ENCODE data around the gene RAD51B.

The RAD51B gene

DNA sequence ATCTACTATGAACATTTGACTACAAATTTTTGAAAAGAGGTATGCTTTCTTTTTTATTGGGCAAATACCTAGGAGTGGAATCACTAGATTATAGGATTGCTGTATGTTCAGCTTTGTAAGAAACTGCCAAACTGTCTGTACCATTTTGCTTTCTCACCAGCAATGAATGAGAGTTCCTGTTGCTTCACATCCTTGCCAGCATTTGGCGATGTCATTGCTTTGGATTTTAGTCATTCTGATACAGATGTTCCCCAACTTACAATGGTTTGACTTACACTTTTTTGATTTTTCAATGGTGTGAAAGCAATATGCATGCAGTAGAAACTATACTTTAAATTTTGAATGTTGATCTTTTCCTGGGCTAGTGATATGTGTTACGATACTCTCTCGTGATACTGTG is 328.7 kb downstream of the RAD51B start:
- no peak for TF ChIP-seq Cebpa-rat (IDR thresholded peaks at IDR 0.05)
- Histone ChIP-seq H3K4me1 (peaks cover 18% of the 10 kb centered on the region), H4K20me1 (no peaks in the 10 kb centered on the region), H3K27me3 (no peaks in the 10 kb centered on the region), H3K9ac (no peak overlapping the region), H3K27ac (no peak overlapping the region), H3K4me2 (no peak overlapping the region), H3K9me3 (peaks cover 17% of the 10 kb centered on the region), H3K4me3 (no peak overlapping the region), H3K36me3 (no peaks in the 10 kb centered on the region)

- Histone ChIP-seq H3K27ac (no peak overlapping the region), H3K27me3 (no peaks in the 10 kb centered on the region), H3K4me2 (no peak overlapping the region), H4K20me1 (no peaks in the 10 kb centered on the region), H3K36me3 (no peaks in the 10 kb centered on the region), H3K9ac (no peak overlapping the region), H3K9me3 (peaks cover 17% of the 10 kb centered on the region), H3K4me3 (no peak overlapping the region), H3K4me1 (peaks cover 13% of the 10 kb centered on the region)
- no peak for TF ChIP-seq Cebpa-rat (IDR thresholded peaks at IDR 0.05)
Observed at GRCh38 chr14:68148763-68149162, 329.2 kb downstream of the RAD51B start.

DNA sequence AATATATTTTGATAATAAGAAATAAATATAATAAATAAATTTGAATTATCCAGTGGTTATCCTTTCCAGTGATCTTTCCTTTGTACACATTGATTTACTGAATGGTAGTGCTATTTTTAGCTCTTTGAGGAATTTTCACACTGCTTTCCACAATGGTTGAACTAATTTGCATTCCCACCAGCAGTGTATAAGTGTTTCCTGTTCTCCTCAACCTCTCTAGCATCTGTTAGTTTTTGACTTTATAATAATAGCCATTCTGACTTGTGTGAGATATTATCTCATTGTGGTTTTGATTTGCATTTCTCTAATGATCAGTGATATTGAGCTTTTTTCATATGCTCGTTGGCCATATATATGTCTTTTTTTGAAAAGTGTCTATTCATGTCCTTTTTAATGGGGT is 333.7 kb downstream of the RAD51B start:
- Histone ChIP-seq H4K20me1 (no peaks in the 10 kb centered on the region), H3K9me3 (peaks cover 23% of the 10 kb centered on the region), H3K9ac (no peak overlapping the region), H3K27ac (no peak overlapping the region), H3K4me2 (no peak overlapping the region), H3K27me3 (no peaks in the 10 kb centered on the region), H3K4me1 (no peaks in the 10 kb centered on the region), H3K4me3 (no peak overlapping the region), H3K36me3 (no peaks in the 10 kb centered on the region)
- no peak for TF ChIP-seq Cebpa-rat (IDR thresholded peaks at IDR 0.05)

DNA sequence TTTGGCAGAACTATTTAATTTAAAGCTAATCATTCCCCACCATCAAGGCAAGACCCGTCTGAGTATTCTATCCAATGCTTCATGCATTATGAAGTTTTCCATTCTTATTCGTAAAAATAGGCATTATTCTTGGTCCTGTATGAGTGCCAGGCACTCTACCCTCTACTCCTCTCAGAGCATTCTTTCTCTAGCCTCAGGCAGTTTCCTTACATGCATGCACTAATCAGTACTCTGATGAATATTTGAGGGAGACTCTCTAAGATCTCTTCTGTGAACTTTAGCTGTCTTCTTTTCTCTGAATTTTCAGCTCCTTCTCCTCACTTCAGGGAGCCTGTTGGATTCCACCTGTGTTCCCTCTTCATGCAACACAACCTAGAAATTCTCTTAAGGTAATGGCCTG is 334.7 kb downstream of the RAD51B start:
- TF ChIP-seq Cebpa-rat (IDR thresholded peaks at IDR 0.05), result no peak
- Histone ChIP-seq H3K4me2 (no peak overlapping the region), H3K27me3 (no peaks in the 10 kb centered on the region), H3K36me3 (no peaks in the 10 kb centered on the region), H3K9ac (no peak overlapping the region), H3K9me3 (peaks cover 23% of the 10 kb centered on the region), H3K27ac (no peak overlapping the region), H4K20me1 (no peaks in the 10 kb centered on the region), H3K4me1 (no peaks in the 10 kb centered on the region), H3K4me3 (no peak overlapping the region)

DNA sequence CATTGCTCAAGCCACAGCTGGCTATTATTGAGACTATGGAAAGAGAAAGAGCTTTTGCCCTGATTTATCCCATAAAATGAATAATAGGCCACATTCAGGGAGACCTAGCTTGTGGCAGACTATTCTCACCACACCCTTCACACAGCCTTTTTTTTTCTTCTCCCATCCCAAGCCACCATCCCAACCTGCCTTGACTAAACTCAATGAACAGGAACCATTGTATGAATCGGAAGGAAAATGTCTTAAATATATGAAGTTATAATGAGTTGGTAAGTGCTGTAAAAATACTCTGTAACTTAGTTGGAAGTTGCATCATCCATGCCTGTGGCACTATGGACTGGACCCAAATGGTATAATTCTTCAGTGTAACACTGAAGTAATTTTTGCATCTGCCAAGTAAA is 338.4 kb downstream of the RAD51B start:
- Histone ChIP-seq H3K9me3 (peaks cover 6% of the 10 kb centered on the region), H3K4me2 (no peak overlapping the region), H3K27ac (no peak overlapping the region), H3K36me3 (no peaks in the 10 kb centered on the region), H3K27me3 (no peaks in the 10 kb centered on the region), H3K9ac (no peak overlapping the region), H4K20me1 (no peaks in the 10 kb centered on the region), H3K4me1 (no peaks in the 10 kb centered on the region), H3K4me3 (no peak overlapping the region)
- no peak for TF ChIP-seq Cebpa-rat (IDR thresholded peaks at IDR 0.05)

GRCh38 chr14:68158640-68159039 is 339.1 kb downstream of the RAD51B start:
- TF ChIP-seq Cebpa-rat (IDR thresholded peaks at IDR 0.05), result no peak
- H3K36me3 ChIP-seq, result no peaks in the 10 kb centered on the region
- H3K4me1 ChIP-seq, result no peaks in the 10 kb centered on the region
- no peak overlapping the region for H3K4me2 ChIP-seq
- H3K27ac ChIP-seq, result no peak overlapping the region
- no peaks in the 10 kb centered on the region for H4K20me1 ChIP-seq
- no peak overlapping the region for H3K4me3 ChIP-seq
- H3K27me3 ChIP-seq, result no peaks in the 10 kb centered on the region
- H3K9me3 ChIP-seq, result peaks cover 6% of the 10 kb centered on the region
- no peak overlapping the region for H3K9ac ChIP-seq

- H3K4me2 ChIP-seq, result no peak overlapping the region
- no peak overlapping the region for H3K9ac ChIP-seq
- H3K36me3 ChIP-seq, result no peaks in the 10 kb centered on the region
- no peak overlapping the region for H3K4me3 ChIP-seq
- no peaks in the 10 kb centered on the region for H3K27me3 ChIP-seq
- TF ChIP-seq Cebpa-rat (IDR thresholded peaks at IDR 0.05), result no peak
- no peaks in the 10 kb centered on the region for H3K9me3 ChIP-seq
- no peaks in the 10 kb centered on the region for H4K20me1 ChIP-seq
- no peaks in the 10 kb centered on the region for H3K4me1 ChIP-seq
- H3K27ac ChIP-seq, result no peak overlapping the region
Observed at GRCh38 chr14:68159701-68160633, 340.4 kb downstream of the RAD51B start.

- Histone ChIP-seq H3K4me3 (no peak overlapping the region), H3K9me3 (no peaks in the 10 kb centered on the region), H3K4me1 (no peaks in the 10 kb centered on the region), H3K36me3 (no peaks in the 10 kb centered on the region), H3K27me3 (no peaks in the 10 kb centered on the region), H4K20me1 (no peaks in the 10 kb centered on the region), H3K9ac (no peak overlapping the region), H3K27ac (no peak overlapping the region), H3K4me2 (no peak overlapping the region)
- TF ChIP-seq Cebpa-rat (IDR thresholded peaks at IDR 0.05), result no peak
Observed at GRCh38 chr14:68160779-68161546, 341.4 kb downstream of the RAD51B start.

- H3K4me3 ChIP-seq, result no peak overlapping the region
- no peaks in the 10 kb centered on the region for H3K4me1 ChIP-seq
- H3K4me2 ChIP-seq, result no peak overlapping the region
- no peak for TF ChIP-seq Cebpa-rat (IDR thresholded peaks at IDR 0.05)
- no peaks in the 10 kb centered on the region for H4K20me1 ChIP-seq
- no peak overlapping the region for H3K9ac ChIP-seq
- no peak overlapping the region for H3K27ac ChIP-seq
- no peaks in the 10 kb centered on the region for H3K9me3 ChIP-seq
- no peaks in the 10 kb centered on the region for H3K27me3 ChIP-seq
- no peaks in the 10 kb centered on the region for H3K36me3 ChIP-seq
Observed at GRCh38 chr14:68162887-68163286, 343.3 kb downstream of the RAD51B start.

GRCh38 chr14:68164711-68165113 is 345.1 kb downstream of the RAD51B start:
- H3K36me3 ChIP-seq, result no peaks in the 10 kb centered on the region
- H3K4me1 ChIP-seq, result no peaks in the 10 kb centered on the region
- no peaks in the 10 kb centered on the region for H4K20me1 ChIP-seq
- no peak overlapping the region for H3K9ac ChIP-seq
- H3K9me3 ChIP-seq, result no peaks in the 10 kb centered on the region
- H3K27me3 ChIP-seq, result no peaks in the 10 kb centered on the region
- H3K4me2 ChIP-seq, result no peak overlapping the region
- H3K4me3 ChIP-seq, result no peak overlapping the region
- TF ChIP-seq Cebpa-rat (IDR thresholded peaks at IDR 0.05), result no peak
- no peak overlapping the region for H3K27ac ChIP-seq
